Measurements from ENCODE around the gene HRH1. TPM values are rescaled to one million over a fixed set of nuclear protein-coding genes. Genes with fewer than 3 reads are reported as not detected.

HRH1 gene
- total RNA-seq, 1 experiment from 2014 or later = 7.0 TPM

DNA sequence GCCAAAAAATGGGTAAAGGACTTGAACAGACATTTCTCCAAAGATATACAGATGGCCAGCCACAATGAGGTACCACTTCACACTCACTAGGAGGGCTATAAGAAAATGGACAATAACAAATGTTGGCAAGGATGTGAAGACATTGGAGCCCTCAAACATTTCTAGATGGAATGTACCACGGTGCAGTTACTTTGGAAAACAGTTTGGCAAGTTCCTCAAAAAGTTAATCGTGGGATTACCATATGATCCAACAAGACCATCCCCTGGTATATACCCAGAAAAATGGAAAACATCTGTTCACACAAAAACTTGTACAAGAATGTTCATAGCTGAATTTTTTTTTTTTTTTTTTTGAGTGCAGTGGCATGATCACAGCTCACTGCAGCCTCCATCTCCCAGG, 15.9 kb upstream of the HRH1 start:
- ChIA-PET RAD21 (ENCODE audit: low non-redundant PET in 1 of 2, low total read pairs in 2 of 2, uncharacterized antibody in 2 of 2, unreplicated experiment in 2 of 2) (no interaction called here), POLR2A (interaction anchor here (0.7 kb wide), 1 partner anchor 10 kb away, joined by 3 read pairs; no protein-coding TSS in a partner anchor), CTCF (no interaction called here)
- DNase-seq (ENCODE audit: low read depth, low spot score) (no peak), ATAC-seq (no peak)
- no peaks in the 10 kb centered on the region for H3K79me2 ChIP-seq (ENCODE audit: insufficient read depth, low read length)
- TF ChIP-seq CBX3 (IDR thresholded peaks at IDR 0.05; ENCODE audit: low read depth) = no peak
- TF ChIP-seq POLR2A (IDR thresholded peaks at IDR 0.05; ENCODE audit: borderline replicate concordance, extremely low read depth, insufficient read depth, insufficient read length) = no peak
- TF ChIP-seq ZFX (IDR thresholded peaks at IDR 0.05) = no peak
- TF ChIP-seq EZH2phosphoT487 (IDR thresholded peaks at IDR 0.05; ENCODE audit: borderline replicate concordance) = no peak
- no peak for TF ChIP-seq EGR1 (IDR thresholded peaks at IDR 0.05; ENCODE audit: low read depth)
- no peak for TF ChIP-seq JUND (IDR thresholded peaks at IDR 0.05)
- TF ChIP-seq CEBPB (IDR thresholded peaks at IDR 0.05; ENCODE audit: low read depth) = no peak
- no peak for TF ChIP-seq SIN3A (IDR thresholded peaks at IDR 0.05; ENCODE audit: low read depth)
- no peak for TF ChIP-seq FOSL1 (IDR thresholded peaks at IDR 0.05; ENCODE audit: low read depth)
- TF ChIP-seq, protein P1, sequence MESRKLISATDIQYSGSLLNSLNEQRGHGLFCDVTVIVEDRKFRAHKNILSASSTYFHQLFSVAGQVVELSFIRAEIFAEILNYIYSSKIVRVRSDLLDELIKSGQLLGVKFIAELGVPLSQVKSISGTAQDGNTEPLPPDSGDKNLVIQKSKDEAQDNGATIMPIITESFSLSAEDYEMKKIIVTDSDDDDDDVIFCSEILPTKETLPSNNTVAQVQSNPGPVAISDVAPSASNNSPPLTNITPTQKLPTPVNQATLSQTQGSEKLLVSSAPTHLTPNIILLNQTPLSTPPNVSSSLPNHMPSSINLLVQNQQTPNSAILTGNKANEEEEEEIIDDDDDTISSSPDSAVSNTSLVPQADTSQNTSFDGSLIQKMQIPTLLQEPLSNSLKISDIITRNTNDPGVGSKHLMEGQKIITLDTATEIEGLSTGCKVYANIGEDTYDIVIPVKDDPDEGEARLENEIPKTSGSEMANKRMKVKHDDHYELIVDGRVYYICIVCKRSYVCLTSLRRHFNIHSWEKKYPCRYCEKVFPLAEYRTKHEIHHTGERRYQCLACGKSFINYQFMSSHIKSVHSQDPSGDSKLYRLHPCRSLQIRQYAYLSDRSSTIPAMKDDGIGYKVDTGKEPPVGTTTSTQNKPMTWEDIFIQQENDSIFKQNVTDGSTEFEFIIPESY (IDR thresholded peaks at IDR 0.05; ENCODE audit: extremely low read depth, insufficient replicate concordance, low read length) = no peak
- no peak for TF ChIP-seq TCF7L2 (IDR thresholded peaks at IDR 0.05; ENCODE audit: borderline replicate concordance, extremely low read depth, insufficient read depth, insufficient read length)
- intact Hi-C loops (cut with micrococcal nuclease) = loop anchor here (5.0 kb wide), 1 partner anchor 69 kb away; no protein-coding TSS in a partner anchor
- H3K4me1 ChIP-seq (ENCODE audit: control insufficient read depth in 1 of 2, insufficient read depth in 2 of 2, low read length in 2 of 2) = peaks cover 37 to 63% of the 10 kb centered on the region in 2 experiments
- H3K4me3 ChIP-seq (replicated peaks in 1 of 2; ENCODE audit: low read depth in 1 of 2, low read length in 2 of 2) = peak overlapping the region; percentile 55 to 59
- BruUV-seq (replicated peaks) = no TSS peak
- no peaks in the 10 kb centered on the region for H3K9me3 ChIP-seq (ENCODE audit: control insufficient read depth in 1 of 2, insufficient read depth in 1 of 2, low read depth in 1 of 2, low read length in 2 of 2)
- peak overlapping the region; percentile 93 for H3K27ac ChIP-seq (ENCODE audit: low read depth, low read length)
- H3K27me3 ChIP-seq (ENCODE audit: insufficient read depth, low read length) = no peaks in the 10 kb centered on the region
- peak overlapping the region; percentile 76 for H3K4me2 ChIP-seq (ENCODE audit: low read length)
- no peaks in the 10 kb centered on the region for H3K36me3 ChIP-seq (ENCODE audit: control insufficient read depth in 1 of 2, insufficient read depth in 2 of 2, low read length in 2 of 2)
- no peak overlapping the region for H2AFZ ChIP-seq (ENCODE audit: low read depth, low read length, poor library complexity, severe bottlenecking)
- no peaks in the 10 kb centered on the region for H3K9me2 ChIP-seq (ENCODE audit: insufficient read depth)
- H3K9ac ChIP-seq (ENCODE audit: low read length) = peak overlapping the region; percentile 61
- H4K20me1 ChIP-seq (ENCODE audit: insufficient read depth) = no peaks in the 10 kb centered on the region

Data from HCT116 (cell line).